Left renal cortex interstitium (tissue), 4 donors: ENCODE results near the gene NPAS1. TPM values are rescaled to one million over a fixed set of nuclear protein-coding genes. Genes with fewer than 3 reads are reported as not detected.

Source experiments
- DNase-seq, 4 donors: peaks; one replicate each; pipeline ENCODE4 v3.0.0-alpha.2; 2013; ENCODE audit warnings: low read depth in 4 of 4, low spot score in 2 of 4, missing footprints in 1 of 4
- polyA plus RNA-seq, 4 donors: library from polyadenylated mRNA; unstranded; fragments of 120-200 nt; gene quantifications; one replicate each; pipeline ENCODE4 v1.2.1, GENCODE V29; 2013; ENCODE audit not compliant: insufficient read length in 4 of 4

Gene NPAS1
- polyA plus RNA-seq, 4 donors, result 1.3 to 3.6 (median 2.2) TPM

- DNase-seq, result no peak
Measured at GRCh38 chr19:47012617-47013016, 7.0 kb upstream of the NPAS1 start.

- DNase-seq, result no peak
Measured at GRCh38 chr19:47013041-47013517, 6.6 kb upstream of the NPAS1 start.

DNA sequence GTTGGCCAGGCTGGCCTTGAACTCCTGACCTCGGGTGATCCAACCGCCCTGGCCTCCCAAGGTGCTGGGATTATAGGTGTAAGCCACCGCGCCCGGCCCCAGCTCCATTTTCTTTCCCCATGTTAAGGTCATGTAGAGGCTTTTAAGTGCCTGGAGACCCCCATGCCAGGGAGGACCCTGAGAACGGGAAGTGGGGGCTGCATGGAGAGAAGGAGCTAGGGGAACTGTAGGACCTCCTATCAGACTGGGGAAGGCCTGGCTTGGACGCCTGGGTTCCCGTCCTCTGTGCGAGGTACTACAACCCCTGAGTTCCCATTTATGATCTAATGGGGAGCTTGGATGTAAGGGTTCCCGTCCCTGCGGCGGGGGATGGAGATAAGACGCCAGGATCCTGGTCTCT lies 714 bp upstream of the NPAS1 start:
- no peak for DNase-seq

DNA sequence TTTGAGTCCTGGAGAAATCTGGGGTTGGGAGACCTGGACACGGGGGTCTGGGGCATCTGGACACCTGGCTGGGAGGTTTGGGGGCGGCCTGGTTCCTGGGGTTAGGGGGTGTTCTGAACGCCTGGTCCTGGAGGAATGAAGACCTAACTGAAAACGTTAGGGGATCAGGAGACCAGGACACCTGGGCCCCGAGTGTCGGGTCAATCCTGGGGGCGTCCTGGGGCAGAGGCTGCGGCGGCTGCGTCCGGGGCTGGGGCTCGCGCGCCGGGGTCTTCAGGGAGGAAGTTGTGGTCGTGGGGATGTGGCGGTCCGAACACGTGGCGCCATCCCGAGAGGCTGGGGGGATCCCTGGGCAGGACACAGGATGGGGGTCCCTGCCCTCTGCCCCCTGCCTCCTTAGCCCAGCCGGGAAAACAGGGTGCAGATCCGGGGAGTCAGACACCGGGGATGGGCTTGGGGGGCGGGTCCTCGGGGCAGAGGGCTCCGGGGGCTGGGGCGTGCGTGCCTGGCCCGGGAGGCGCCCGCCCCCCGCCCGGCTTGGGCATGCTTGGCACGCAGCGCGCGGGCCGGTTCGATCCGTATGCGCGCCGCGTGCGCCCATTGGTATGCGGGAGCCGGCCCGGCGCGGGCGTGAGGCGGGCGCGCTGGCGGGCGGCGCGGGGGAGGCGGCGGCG lies 632 bp downstream of the NPAS1 start:
- DNase-seq, result no peak

GRCh38 chr19:47020992-47021496 lies 1.4 kb downstream of the NPAS1 start:
- no peak for DNase-seq

GRCh38 chr19:47021536-47022139 lies 2.0 kb downstream of the NPAS1 start:
- DNase-seq, result no peak

DNA sequence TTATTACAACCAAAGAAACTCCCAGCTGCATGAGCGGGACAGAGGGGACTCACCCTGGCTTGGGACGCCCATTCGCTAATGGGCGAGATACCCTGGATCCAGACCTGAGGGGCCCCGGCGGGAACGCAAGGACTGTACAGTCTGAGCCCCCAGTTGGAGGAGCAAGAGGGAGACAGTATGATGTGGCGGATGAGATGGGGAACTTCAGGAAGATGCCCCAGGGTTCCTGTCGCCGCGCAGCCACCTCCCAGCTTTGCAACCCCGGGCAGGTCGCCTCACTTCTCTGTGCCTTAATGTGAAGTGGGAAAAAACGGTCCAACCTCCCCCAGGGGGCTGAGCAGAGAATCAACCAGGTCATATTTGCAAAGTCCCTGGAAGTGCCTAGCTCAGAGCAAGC lies 2.5 kb downstream of the NPAS1 start:
- DNase-seq, result no peak

DNA sequence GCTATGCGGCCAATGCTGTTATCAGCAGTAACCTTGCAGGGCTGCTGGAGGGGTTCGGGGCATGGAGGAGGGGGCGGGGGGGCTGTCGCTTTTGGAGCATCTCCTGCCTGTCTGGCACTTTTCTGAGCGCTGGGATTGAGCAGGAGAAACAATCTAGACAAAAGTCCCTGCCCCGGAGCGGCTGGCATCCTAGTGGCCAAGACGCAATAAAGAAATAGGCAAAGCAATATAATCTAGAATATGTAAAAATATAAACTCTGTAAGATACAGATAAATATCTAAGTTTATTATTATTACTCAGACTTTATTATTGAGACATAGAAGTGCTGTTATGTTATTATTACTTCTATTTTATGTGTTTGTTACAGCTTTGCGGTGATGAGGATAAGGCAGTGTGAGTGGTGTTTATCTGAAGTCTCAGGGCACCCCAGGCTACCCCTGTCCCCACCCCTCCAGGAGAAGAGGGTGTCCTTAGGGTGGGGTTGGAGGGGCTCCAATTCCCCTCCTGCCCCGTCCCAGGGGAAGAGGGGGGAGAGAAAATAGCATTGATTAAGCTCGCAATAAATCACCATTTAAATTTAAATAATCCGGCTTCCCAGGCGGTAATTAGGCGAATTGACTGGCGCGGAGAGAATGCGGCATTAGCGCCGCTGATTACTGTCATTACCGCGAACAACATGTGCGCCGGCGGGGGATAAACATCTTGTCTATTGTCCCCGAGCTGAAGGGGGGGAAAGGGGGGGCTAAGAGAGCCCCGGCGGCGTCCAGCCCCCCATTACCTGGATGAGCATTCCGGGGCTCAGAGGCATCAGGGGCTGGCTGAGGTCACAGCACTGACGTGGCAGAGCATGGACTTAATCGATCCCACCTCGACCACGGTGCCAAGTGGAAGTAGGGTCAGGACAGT lies 3.2 kb downstream of the NPAS1 start:
- DNase-seq, result no peak

DNA sequence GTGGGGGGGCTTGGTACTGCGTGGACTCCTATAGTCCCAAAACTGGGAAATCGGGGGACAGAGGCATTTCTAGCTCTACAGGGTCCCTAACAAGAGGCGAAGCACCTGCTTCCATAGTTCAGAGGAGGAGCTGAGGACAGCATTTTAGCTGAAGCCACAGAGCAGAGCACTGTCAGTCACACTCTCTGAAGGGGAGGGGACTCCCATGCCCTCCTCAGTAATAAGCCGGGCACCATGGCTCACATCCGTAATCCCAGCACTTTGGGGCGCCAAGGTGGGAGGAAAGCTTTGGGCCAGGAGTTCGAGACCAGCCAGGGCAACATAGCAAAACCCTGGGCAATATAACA lies 3.8 kb downstream of the NPAS1 start:
- no peak for DNase-seq

DNA sequence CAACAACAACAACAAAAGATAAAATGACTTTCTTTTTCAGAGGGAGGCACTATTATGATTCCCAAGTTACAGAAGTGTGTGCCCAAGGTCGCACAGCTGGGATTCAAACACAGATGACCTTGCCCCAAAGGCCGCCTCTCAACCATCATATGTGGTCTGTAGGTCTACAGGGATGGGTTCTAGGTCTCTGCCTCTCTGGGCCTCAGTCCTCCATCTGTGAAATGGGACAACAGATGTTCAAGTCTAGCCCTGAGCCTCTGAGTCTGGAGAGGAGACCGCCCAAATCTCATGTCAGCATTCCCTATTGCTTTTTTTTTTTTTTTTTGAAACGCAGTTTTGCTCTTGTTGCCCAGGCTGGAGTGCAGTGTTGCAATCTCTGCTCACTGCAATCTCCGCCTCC lies 4.9 kb downstream of the NPAS1 start:
- no peak for DNase-seq

DNA sequence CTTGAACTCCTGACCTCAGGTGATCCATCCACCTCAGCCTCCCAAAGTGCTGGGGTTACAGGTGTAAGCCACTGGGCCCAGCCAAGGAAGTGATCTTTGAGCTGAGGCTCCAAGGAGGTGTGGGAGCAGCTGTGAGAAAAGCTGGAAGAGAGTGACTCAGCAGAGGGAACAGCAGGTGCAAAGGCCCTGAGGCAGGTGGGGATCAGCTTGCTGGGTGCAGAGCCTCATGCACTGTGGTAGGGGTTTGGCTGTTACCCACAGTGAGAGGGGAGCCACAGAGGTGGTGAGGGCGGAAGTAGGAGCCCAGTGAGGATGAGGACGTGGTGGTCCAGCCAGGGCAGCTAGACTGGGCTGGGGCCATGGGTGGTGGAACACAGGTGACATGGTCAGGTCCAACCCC lies 6.5 kb downstream of the NPAS1 start:
- no peak for DNase-seq

DNA sequence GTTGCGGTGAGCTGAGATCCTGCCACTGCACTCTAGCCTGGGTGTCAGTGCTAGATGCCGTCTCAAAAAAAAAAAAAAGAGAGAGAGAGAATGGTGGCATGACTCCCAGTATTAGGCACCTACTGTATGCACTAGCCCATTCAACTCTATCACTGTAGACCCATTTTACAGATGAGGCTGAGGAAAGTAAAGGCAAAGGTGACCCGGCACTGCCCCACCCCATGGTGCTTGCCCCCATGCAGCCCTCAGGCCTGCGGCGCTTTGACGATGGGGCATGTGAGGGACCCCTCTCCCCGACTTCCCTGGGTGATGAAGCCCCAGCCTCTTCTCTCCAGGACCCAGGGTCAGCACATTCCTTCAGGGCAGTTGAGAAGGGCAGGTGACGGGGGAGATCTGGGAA lies 7.3 kb downstream of the NPAS1 start:
- no peak for DNase-seq

- no peak for DNase-seq
Measured at GRCh38 chr19:47027586-47028088, 8.0 kb downstream of the NPAS1 start.

GRCh38 chr19:47028195-47028601 lies 8.6 kb downstream of the NPAS1 start:
- DNase-seq, result no peak

GRCh38 chr19:47032171-47032811 lies 12.7 kb downstream of the NPAS1 start:
- no peak for DNase-seq

- DNase-seq, result peak; percentile 65 to 82 (median 72)
Measured at GRCh38 chr19:47035127-47036096, 15.8 kb downstream of the NPAS1 start.

DNA sequence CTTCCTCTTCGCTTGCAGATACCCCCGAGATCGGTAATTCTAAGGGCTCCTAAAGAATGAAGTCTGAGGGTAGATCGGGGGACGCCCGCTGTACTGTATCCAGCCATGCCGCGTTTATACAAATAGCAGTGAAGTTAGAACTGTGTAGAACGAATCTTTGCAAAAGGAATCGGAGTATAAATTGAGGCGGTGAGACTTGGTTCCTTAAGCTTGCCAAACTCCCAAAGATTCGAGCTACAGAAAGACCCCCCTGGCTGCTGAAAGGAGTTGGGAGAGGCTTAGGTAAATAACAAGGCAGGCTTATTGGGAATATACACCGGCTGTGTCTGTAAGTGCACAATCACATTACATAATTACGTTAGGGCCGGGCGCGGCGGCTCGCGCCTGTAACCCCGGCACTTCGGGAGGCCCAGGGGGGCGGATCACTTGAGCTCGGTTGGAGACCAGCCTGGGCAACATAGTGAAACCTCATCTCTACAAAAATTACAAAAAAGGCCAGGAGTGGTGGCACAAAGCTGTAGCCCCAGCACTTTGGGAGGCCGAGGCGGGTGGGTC lies 16.5 kb downstream of the NPAS1 start:
- peak in 1 of 4 donors; percentile 67 for DNase-seq

DNA sequence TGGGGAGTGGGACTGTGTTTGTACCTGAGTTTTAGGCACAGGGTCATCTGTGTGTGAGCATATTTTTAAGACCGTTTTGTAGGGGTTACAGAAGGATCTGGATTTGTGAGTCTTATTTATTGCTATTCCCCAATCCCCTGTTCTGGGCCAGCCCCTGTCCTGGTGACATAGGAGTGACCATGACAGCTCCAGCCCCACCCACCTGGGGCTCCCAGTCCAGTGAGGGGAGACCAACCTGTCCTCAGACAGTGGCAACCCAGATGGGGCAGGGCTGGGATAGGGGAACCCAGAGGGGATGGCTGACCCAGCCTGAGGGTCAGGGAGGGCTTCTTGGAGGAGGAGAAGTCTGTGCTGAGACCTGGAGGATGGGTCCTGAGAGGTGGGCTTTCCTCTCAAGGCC lies 18.1 kb downstream of the NPAS1 start:
- DNase-seq, result no peak

- DNase-seq, result no peak
Measured at GRCh38 chr19:47039239-47039874, 19.7 kb downstream of the NPAS1 start.
